ENCODE measurements around the gene CACNA1I. TPM values are rescaled to one million over a fixed set of nuclear protein-coding genes. Genes with fewer than 3 reads are reported as not detected.

The CACNA1I gene
- total RNA-seq, 1 donor from 2014 or later: 0.11 TPM

DNA sequence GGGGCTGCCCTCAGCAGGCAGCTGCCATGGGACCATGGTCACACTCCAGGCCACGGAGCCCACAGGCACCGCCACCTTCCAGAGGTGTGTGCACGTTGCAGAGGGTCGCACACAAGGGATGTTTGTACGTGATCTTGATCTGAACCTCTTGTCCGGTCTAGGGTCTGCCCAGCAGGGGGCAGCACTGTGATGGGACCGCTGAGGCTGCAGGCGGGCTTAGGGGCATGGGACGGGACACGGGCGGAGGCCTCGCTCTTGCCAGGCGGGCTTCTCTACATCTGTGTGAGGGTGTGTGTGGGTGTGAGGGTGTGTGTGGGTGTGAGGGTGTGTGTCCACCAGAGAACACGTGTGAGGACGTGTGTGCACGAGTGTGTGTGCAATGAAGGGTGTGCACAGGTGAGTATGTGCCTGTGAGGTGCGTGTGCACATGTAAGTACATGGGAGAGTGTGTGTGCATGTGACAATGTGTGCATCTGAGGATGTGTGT, 52.4 kb downstream of the CACNA1I start:
- H3K27me3 ChIP-seq: no peaks in the 10 kb centered on the region
- TF ChIP-seq CTCF (IDR thresholded peaks at IDR 0.05) (peak; percentile 80), EZH2phosphoT487 (IDR thresholded peaks at IDR 0.05) (no peak), EZH2 (IDR thresholded peaks at IDR 0.05) (no peak)
- H3K4me3 Mint-ChIP-seq: no peak overlapping the region
- H3K4me2 ChIP-seq: no peak overlapping the region
- H3K4me1 Mint-ChIP-seq: peaks cover 23% of the 10 kb centered on the region
- DNase-seq (ENCODE audit: low spot score): peak; percentile 75
- no peak overlapping the region for H2AFZ ChIP-seq (replicated peaks)
- no peak overlapping the region for H3K9ac ChIP-seq
- H3F3A ChIP-seq (ENCODE audit: low read depth): no peaks in the 10 kb centered on the region
- no peaks in the 10 kb centered on the region for H3K36me3 Mint-ChIP-seq
- peaks cover 20% of the 10 kb centered on the region for H3K27me3 Mint-ChIP-seq (ENCODE audit: insufficient read depth, low read depth)
- no peak overlapping the region for H3K4me3 ChIP-seq
- H3K27ac Mint-ChIP-seq: no peak overlapping the region
- no peak overlapping the region for H3K27ac ChIP-seq
- H3K79me2 ChIP-seq (ENCODE audit: low read depth): no peaks in the 10 kb centered on the region
- H3K9me3 Mint-ChIP-seq: no peaks in the 10 kb centered on the region
- H3K4me1 ChIP-seq: peaks cover 3% of the 10 kb centered on the region
- no peaks in the 10 kb centered on the region for H4K20me1 ChIP-seq (ENCODE audit: low read depth)
- H3K9me3 ChIP-seq (ENCODE audit: low read depth): no peaks in the 10 kb centered on the region
- H3K36me3 ChIP-seq: no peaks in the 10 kb centered on the region

DNA sequence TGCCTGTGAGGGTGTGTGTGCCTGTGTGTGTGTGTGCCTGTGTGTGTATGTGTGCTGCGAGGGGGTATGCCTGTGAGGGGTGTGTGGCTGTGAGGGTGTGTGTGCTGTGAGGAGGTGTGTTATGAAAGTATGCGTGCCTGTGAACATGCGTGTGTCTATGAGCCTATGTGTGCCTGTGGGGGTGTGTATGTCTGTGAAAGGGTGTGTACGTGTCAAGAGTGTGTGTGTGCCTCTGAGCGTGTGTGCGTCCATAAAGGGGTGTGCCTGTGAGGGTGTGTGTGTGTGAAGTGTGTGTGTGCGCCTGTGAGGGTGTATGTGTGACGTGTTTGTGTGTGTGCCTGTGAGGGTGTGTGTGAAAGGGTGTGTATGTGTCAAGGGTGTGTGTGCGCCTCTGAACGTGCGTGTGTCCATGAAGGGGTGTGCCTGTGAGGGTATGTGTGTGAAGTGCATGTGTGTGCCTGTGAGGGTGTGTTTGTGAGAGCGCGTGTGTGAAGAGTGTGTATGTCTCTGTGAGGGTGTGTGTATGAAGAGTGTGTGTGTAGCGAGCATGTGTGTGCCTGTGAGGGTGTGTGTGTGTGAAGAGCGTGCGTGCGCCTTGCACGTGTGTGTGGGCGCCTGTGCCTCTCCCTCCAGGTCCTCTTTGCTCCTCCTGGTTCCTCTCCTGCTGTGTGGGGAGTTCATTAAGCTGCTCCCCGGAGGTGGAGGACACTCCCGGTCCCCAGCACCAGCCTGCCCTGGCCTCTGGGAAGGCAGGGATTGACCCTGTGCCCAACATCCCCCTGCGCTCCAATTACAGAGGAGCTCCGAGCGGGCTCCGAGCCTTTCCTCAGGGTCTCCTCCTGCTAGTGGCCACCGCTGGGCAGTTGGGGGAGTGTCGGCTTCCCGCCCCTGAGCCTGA, 53.3 kb downstream of the CACNA1I start:
- H3K9ac ChIP-seq: no peak overlapping the region
- no peaks in the 10 kb centered on the region for H3K79me2 ChIP-seq (ENCODE audit: low read depth)
- H3K27ac Mint-ChIP-seq: no peak overlapping the region
- peaks cover 23% of the 10 kb centered on the region for H3K4me1 Mint-ChIP-seq
- H3K27ac ChIP-seq: no peak overlapping the region
- H3K4me3 ChIP-seq: no peak overlapping the region
- no peak overlapping the region for H2AFZ ChIP-seq (replicated peaks)
- no peaks in the 10 kb centered on the region for H3K36me3 Mint-ChIP-seq
- H3K36me3 ChIP-seq: no peaks in the 10 kb centered on the region
- peak; percentile 51 for DNase-seq (ENCODE audit: low spot score)
- no peaks in the 10 kb centered on the region for H3F3A ChIP-seq (ENCODE audit: low read depth)
- no peaks in the 10 kb centered on the region for H4K20me1 ChIP-seq (ENCODE audit: low read depth)
- TF ChIP-seq EZH2phosphoT487 (IDR thresholded peaks at IDR 0.05) (no peak), EZH2 (IDR thresholded peaks at IDR 0.05) (no peak), CTCF (IDR thresholded peaks at IDR 0.05) (no peak)
- no peaks in the 10 kb centered on the region for H3K27me3 ChIP-seq
- no peaks in the 10 kb centered on the region for H3K9me3 Mint-ChIP-seq
- H3K9me3 ChIP-seq (ENCODE audit: low read depth): no peaks in the 10 kb centered on the region
- H3K4me1 ChIP-seq: peaks cover 5% of the 10 kb centered on the region
- H3K27me3 Mint-ChIP-seq (ENCODE audit: insufficient read depth, low read depth): peaks cover 16% of the 10 kb centered on the region
- H3K4me2 ChIP-seq: no peak overlapping the region
- no peak overlapping the region for H3K4me3 Mint-ChIP-seq

DNA sequence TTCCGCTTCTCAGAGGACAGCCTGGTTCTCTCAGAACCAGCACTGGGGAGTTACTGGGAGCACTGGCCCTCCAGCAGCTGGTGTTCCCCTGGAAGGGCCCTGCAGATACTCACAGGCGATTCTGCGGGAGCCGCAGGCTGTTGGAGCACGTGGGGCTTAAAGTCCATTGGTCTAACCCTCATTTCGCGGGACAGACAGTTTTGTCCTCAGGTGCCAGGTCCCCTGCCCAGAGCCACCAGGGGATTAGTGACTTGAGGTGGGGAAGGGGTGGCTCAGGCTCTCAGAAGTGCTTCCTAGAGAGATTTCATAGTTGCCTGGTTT, 53.9 kb downstream of the CACNA1I start:
- no peaks in the 10 kb centered on the region for H3K36me3 Mint-ChIP-seq
- H3K4me3 Mint-ChIP-seq: no peak overlapping the region
- DNase-seq (ENCODE audit: low spot score): no peak
- Histone ChIP-seq H3K36me3 (no peaks in the 10 kb centered on the region), H3K4me3 (no peak overlapping the region), H3K4me2 (no peak overlapping the region), H4K20me1 (ENCODE audit: low read depth) (no peaks in the 10 kb centered on the region), H2AFZ (replicated peaks) (no peak overlapping the region), H3K79me2 (ENCODE audit: low read depth) (no peaks in the 10 kb centered on the region), H3K9ac (no peak overlapping the region), H3K27ac (no peak overlapping the region), H3K4me1 (peaks cover 5% of the 10 kb centered on the region), H3F3A (ENCODE audit: low read depth) (no peaks in the 10 kb centered on the region), H3K27me3 (no peaks in the 10 kb centered on the region), H3K9me3 (ENCODE audit: low read depth) (no peaks in the 10 kb centered on the region)
- peaks cover 28% of the 10 kb centered on the region for H3K4me1 Mint-ChIP-seq
- H3K27me3 Mint-ChIP-seq (ENCODE audit: insufficient read depth, low read depth): peaks cover 12% of the 10 kb centered on the region
- H3K27ac Mint-ChIP-seq: no peak overlapping the region
- TF ChIP-seq CTCF (IDR thresholded peaks at IDR 0.05) (no peak), EZH2phosphoT487 (IDR thresholded peaks at IDR 0.05) (no peak), EZH2 (IDR thresholded peaks at IDR 0.05) (no peak)
- no peaks in the 10 kb centered on the region for H3K9me3 Mint-ChIP-seq
